Keratinocyte (primary cell): ENCODE results near the gene ZNF106. TPM values are rescaled to one million over a fixed set of nuclear protein-coding genes. Genes with fewer than 3 reads are reported as not detected.

Source experiments
- DNase-seq: peaks from one replicate; pipeline ENCODE4 v3.0.0-alpha.2; 2011; ENCODE audit warnings: low read depth, missing footprints, low spot score
- FAIRE-seq: peaks from 2 replicates; lab custom pipeline; 2011; peaks lifted over from hg19 to GRCh38; lab: Jason Lieb, UNC
- H2AFZ ChIP-seq: 2 replicates; pipeline ENCODE4 v1.6.0; 2012; ENCODE audit warnings: low read length, control low read depth, inconsistent platforms; ENCODE audit not compliant: control insufficient read depth
- H3K27ac ChIP-seq: 2 replicates; pipeline ENCODE4 v1.5.1; 2011; ENCODE audit warnings: low read length; ENCODE audit not compliant: control insufficient read depth, insufficient read depth
- H3K27me3 ChIP-seq: 3 replicates; pipeline ENCODE4 v1.6.0; 2011; ENCODE audit warnings: low read length; ENCODE audit not compliant: control insufficient read depth, insufficient read depth; ENCODE audit errors: extremely low read depth
- H3K36me3 ChIP-seq, 2 experiments: 2 replicates in 1 of 2; 3 replicates in 1 of 2; pipeline ENCODE4 v1.5.1; 2011; ENCODE audit warnings: low read length in 2 of 2, mild to moderate bottlenecking in 1 of 2; ENCODE audit not compliant: control insufficient read depth in 2 of 2, insufficient read depth in 2 of 2; ENCODE audit errors: extremely low read depth in 1 of 2
- H3K4me1 ChIP-seq: 3 replicates; pipeline ENCODE4 v1.5.1; 2011; ENCODE audit warnings: low read length; ENCODE audit not compliant: control insufficient read depth, insufficient read depth; ENCODE audit errors: extremely low read depth
- H3K4me2 ChIP-seq: 3 replicates; pipeline ENCODE4 v1.6.0; 2011; ENCODE audit warnings: low read depth, low read length; ENCODE audit not compliant: control insufficient read depth, insufficient read depth; ENCODE audit errors: extremely low read depth
- H3K4me3 ChIP-seq, 3 experiments: fragments of 200-600 bp in 1 of 3; sonication (generic) in 1 of 3; 2 replicates in 2 of 3; 3 replicates in 1 of 3; pipeline ENCODE4 v1.5.1; 2011 to 2016; ENCODE audit warnings: low read length in 3 of 3, mild to moderate bottlenecking in 3 of 3, control low read depth in 2 of 3, inconsistent platforms in 1 of 3, low read depth in 1 of 3, mixed read lengths in 1 of 3, mixed run types in 1 of 3, moderate library complexity in 1 of 3; ENCODE audit not compliant: control insufficient read depth in 2 of 3, insufficient read depth in 2 of 3; ENCODE audit errors: extremely low read depth in 1 of 3
- H3K79me2 ChIP-seq: 2 replicates; pipeline ENCODE4 v1.6.0; 2012; ENCODE audit warnings: low read length; ENCODE audit not compliant: control insufficient read depth, insufficient read depth
- H3K9ac ChIP-seq: 3 replicates; pipeline ENCODE4 v1.6.0; 2011; ENCODE audit warnings: low read length; ENCODE audit not compliant: control insufficient read depth, insufficient read depth; ENCODE audit errors: extremely low read depth
- H3K9me1 ChIP-seq: 3 replicates; pipeline ENCODE4 v1.6.0; 2011; ENCODE audit warnings: low read length; ENCODE audit not compliant: control insufficient read depth, insufficient read depth; ENCODE audit errors: extremely low read depth
- H3K9me3 ChIP-seq: 2 replicates; pipeline ENCODE4 v1.5.1; 2012; ENCODE audit warnings: low read depth, low read length; ENCODE audit not compliant: control insufficient read depth
- H4K20me1 ChIP-seq: 3 replicates; pipeline ENCODE4 v1.6.0; 2011; ENCODE audit warnings: low read length; ENCODE audit not compliant: control insufficient read depth, insufficient read depth; ENCODE audit errors: extremely low read depth
- CTCF ChIP-seq, 3 experiments: IDR thresholded peaks in 1 of 3; conservative IDR thresholded peaks in 1 of 3; optimal IDR thresholded peaks in 1 of 3; 2 replicates in 2 of 3; 3 replicates in 1 of 3; pipeline versions ENCODE3 to v1.5.1; 2011; ENCODE audit warnings: low read length in 3 of 3, mild to moderate bottlenecking in 3 of 3, moderate library complexity in 2 of 3, control low read depth in 1 of 3, inconsistent platforms in 1 of 3; ENCODE audit not compliant: insufficient read depth in 2 of 3; ENCODE audit errors: extremely low read depth in 1 of 3
- EZH2 ChIP-seq: IDR thresholded peaks from one replicate; pipeline ENCODE4 v1.6.1; 2012; ENCODE audit warnings: inconsistent platforms, mild to moderate bottlenecking, low read length, moderate library complexity
- dilution Hi-C: fragments of 300-500 bp; cut with MboI; formaldehyde crosslinking; loops from one replicate; pipeline ENCODE4 v1.7.0; 2020; ENCODE audit warnings: low sequenced_read_pairs; ENCODE audit not compliant: extremely low pct_ligation_motif_present
- polyA plus RNA-seq, 5 experiments: library from polyadenylated mRNA; depleted of rRNA in 3 of 5; stranded (reverse) in 3 of 5; stranded (forward) in 1 of 5; unstranded in 1 of 5; fragments of >200 nt; gene quantifications; 1 replicate in 1 of 5; 2 replicates in 3 of 5; 3 replicates in 1 of 5; pipeline versions ENCODE4 v1.2.1 to v1.2.3, GENCODE V29; 2011 to 2012; ENCODE audit warnings: missing spikeins in 2 of 5, low read depth in 1 of 5, low replicate concordance in 1 of 5

The ZNF106 gene
- polyA plus RNA-seq, 1 donor (not counting 4 experiments of a cell fraction or from before 2014, with no cell fraction given): 24.6 TPM

- H3K27me3 ChIP-seq: no peaks in the 10 kb centered on the region
- FAIRE-seq (no peak), DNase-seq (no peak)
- peaks cover 0 to 3% of the 10 kb centered on the region in 2 experiments for H3K36me3 ChIP-seq
- H2AFZ ChIP-seq: no peak overlapping the region
- no peaks in the 10 kb centered on the region for H3K9me3 ChIP-seq
- H3K9me1 ChIP-seq: no peaks in the 10 kb centered on the region
- H3K27ac ChIP-seq: no peak overlapping the region
- H3K9ac ChIP-seq: no peak overlapping the region
- no peak overlapping the region for H3K4me2 ChIP-seq
- H3K4me3 ChIP-seq: no peak overlapping the region
- TF ChIP-seq CTCF (optimal IDR thresholded peaks at IDR 0.05 in 1 of 3, IDR thresholded peaks at IDR 0.05 in 1 of 3, conservative IDR thresholded peaks at IDR 0.05 in 1 of 3; ENCODE audit: extremely low read depth in 1 of 3, insufficient read depth in 2 of 3, low read length in 3 of 3) (no peak), EZH2 (no peak)
- no peaks in the 10 kb centered on the region for H4K20me1 ChIP-seq
- no peaks in the 10 kb centered on the region for H3K4me1 ChIP-seq
- no peaks in the 10 kb centered on the region for H3K79me2 ChIP-seq
- dilution Hi-C loops: no loop called here
These were observed 98.5 kb downstream of the ZNF106 start for GRCh38 chr15:42392309-42393024.

- Histone ChIP-seq H2AFZ (no peak overlapping the region), H3K27me3 (no peaks in the 10 kb centered on the region), H3K36me3 (peaks cover 0 to 11% of the 10 kb centered on the region in 2 experiments), H3K9me3 (no peaks in the 10 kb centered on the region), H3K4me1 (no peaks in the 10 kb centered on the region), H3K27ac (no peak overlapping the region), H3K4me3 (no peak overlapping the region), H3K79me2 (no peaks in the 10 kb centered on the region), H3K9me1 (no peaks in the 10 kb centered on the region), H3K4me2 (no peak overlapping the region), H4K20me1 (no peaks in the 10 kb centered on the region), H3K9ac (no peak overlapping the region)
- DNase-seq (no peak), FAIRE-seq (no peak)
- dilution Hi-C loops: no loop called here
- TF ChIP-seq EZH2: no peak
- no peak for TF ChIP-seq CTCF (optimal IDR thresholded peaks at IDR 0.05 in 1 of 3, IDR thresholded peaks at IDR 0.05 in 1 of 3, conservative IDR thresholded peaks at IDR 0.05 in 1 of 3; ENCODE audit: extremely low read depth in 1 of 3, insufficient read depth in 2 of 3, low read length in 3 of 3)
These were observed 103.3 kb downstream of the ZNF106 start for GRCh38 chr15:42387603-42388002.
